Skeletal muscle cell (primary cell): ENCODE results near the gene OAS2.

Experiments used
- DNase-seq: peaks from one replicate; pipeline ENCODE4 v3.0.0-alpha.2; 2010; ENCODE audit warnings: low read depth
- H3K4me3 ChIP-seq: 2 replicates; pipeline ENCODE4 v1.5.1; 2011; ENCODE audit warnings: low read depth, mild to moderate bottlenecking, control low read depth, low read length, moderate library complexity

The OAS2 gene

GRCh38 chr12:113003636-113004035 is 25.3 kb downstream of the OAS2 start:
- DNase-seq, result no peak
- H3K4me3 ChIP-seq, result no peak overlapping the region

GRCh38 chr12:113005762-113006161 is 27.4 kb downstream of the OAS2 start:
- no peak for DNase-seq
- no peak overlapping the region for H3K4me3 ChIP-seq

- no peak for DNase-seq
- no peak overlapping the region for H3K4me3 ChIP-seq
These were observed 27.9 kb downstream of the OAS2 start for GRCh38 chr12:113006206-113006605.

GRCh38 chr12:113006641-113007040 is 28.3 kb downstream of the OAS2 start:
- DNase-seq, result no peak
- H3K4me3 ChIP-seq, result no peak overlapping the region

- no peak overlapping the region for H3K4me3 ChIP-seq
- no peak for DNase-seq
These were observed 28.8 kb downstream of the OAS2 start for GRCh38 chr12:113007166-113007565.

GRCh38 chr12:113010701-113011100 is 32.4 kb downstream of the OAS2 start:
- no peak for DNase-seq
- H3K4me3 ChIP-seq, result no peak overlapping the region

GRCh38 chr12:113014565-113014964 is 36.2 kb downstream of the OAS2 start:
- no peak overlapping the region for H3K4me3 ChIP-seq
- no peak for DNase-seq

- no peak for DNase-seq
- no peak overlapping the region for H3K4me3 ChIP-seq
These were observed 38.5 kb downstream of the OAS2 start for GRCh38 chr12:113016796-113017195.

- no peak overlapping the region for H3K4me3 ChIP-seq
- DNase-seq, result no peak
These were observed 40.7 kb downstream of the OAS2 start for GRCh38 chr12:113019025-113019424.

GRCh38 chr12:113021500-113021899 is 43.2 kb downstream of the OAS2 start:
- H3K4me3 ChIP-seq, result no peak overlapping the region
- DNase-seq, result no peak

GRCh38 chr12:113022563-113023297 is 44.4 kb downstream of the OAS2 start:
- no peak for DNase-seq
- no peak overlapping the region for H3K4me3 ChIP-seq

- H3K4me3 ChIP-seq, result no peak overlapping the region
- no peak for DNase-seq
These were observed 49.4 kb downstream of the OAS2 start for GRCh38 chr12:113027726-113028125.

GRCh38 chr12:113030875-113031525 is 52.7 kb downstream of the OAS2 start:
- DNase-seq, result no peak
- no peak overlapping the region for H3K4me3 ChIP-seq

GRCh38 chr12:113039911-113040445 is 61.7 kb downstream of the OAS2 start:
- DNase-seq, result no peak
- no peak overlapping the region for H3K4me3 ChIP-seq

GRCh38 chr12:113040722-113041171 is 62.4 kb downstream of the OAS2 start:
- no peak overlapping the region for H3K4me3 ChIP-seq
- peak; percentile 64 for DNase-seq

- DNase-seq, result no peak
- H3K4me3 ChIP-seq, result no peak overlapping the region
These were observed 63.2 kb downstream of the OAS2 start for GRCh38 chr12:113041560-113041959.

- DNase-seq, result no peak
- no peak overlapping the region for H3K4me3 ChIP-seq
These were observed 64.9 kb downstream of the OAS2 start for GRCh38 chr12:113043240-113043639.

GRCh38 chr12:113044516-113044915 is 66.2 kb downstream of the OAS2 start:
- no peak for DNase-seq

GRCh38 chr12:113048716-113049127 is 70.4 kb downstream of the OAS2 start:
- DNase-seq, result peak; percentile 7
- no peak overlapping the region for H3K4me3 ChIP-seq

More at GRCh38 chr12:113044516-113044915, 66.2 kb downstream of the OAS2 start:
- no peak overlapping the region for H3K4me3 ChIP-seq

- H3K4me3 ChIP-seq, result no peak overlapping the region
- DNase-seq, result no peak
These were observed 71.8 kb downstream of the OAS2 start for GRCh38 chr12:113049976-113050742.
